HG02642 (cell line): ENCODE data around the gene ZNF445.
"Not testable (repeated sequence)": the region's sequence is repeated elsewhere in the genome, so short reads cannot be mapped to it uniquely, and the experiment has no call there.

Source experiments
- ATAC-seq: cut with Tn5 transposase; IDR thresholded peaks from one replicate; pipeline ENCODE4 v1.9.1; 2021; ENCODE audit warnings: mild to moderate bottlenecking; ENCODE audit not compliant: unreplicated experiment, poor library complexity

ZNF445 gene

DNA sequence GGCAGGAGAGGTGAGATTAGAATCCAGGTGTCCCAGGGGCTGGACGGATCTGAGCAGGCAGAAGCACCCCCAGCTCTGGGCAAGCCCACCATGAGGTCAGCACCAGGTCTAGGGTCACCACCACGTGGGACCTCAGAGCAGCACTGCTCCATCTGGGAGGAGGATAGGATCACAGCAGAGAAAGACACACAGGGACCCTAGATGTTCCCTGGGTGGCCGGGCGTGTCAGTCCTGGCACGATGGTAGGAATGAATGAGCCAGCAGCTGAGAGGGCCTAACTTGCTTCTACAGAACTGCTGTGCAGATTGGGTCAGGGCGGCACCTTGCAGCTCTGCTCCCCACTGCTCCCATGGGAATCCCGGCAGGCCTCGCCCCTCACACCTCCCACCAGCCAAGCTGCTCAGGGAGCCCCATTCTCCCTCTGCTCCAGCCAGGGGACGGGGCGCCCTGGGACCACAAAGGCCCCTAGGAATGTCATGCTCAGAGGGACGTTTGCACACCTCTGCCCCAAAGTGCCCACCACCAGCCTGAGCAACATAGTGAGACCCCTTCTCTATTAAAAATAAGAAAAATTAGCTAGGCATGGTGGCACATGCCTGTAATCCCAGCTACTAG lies 66.3 kb downstream of the ZNF445 start:
- no peak for ATAC-seq

DNA sequence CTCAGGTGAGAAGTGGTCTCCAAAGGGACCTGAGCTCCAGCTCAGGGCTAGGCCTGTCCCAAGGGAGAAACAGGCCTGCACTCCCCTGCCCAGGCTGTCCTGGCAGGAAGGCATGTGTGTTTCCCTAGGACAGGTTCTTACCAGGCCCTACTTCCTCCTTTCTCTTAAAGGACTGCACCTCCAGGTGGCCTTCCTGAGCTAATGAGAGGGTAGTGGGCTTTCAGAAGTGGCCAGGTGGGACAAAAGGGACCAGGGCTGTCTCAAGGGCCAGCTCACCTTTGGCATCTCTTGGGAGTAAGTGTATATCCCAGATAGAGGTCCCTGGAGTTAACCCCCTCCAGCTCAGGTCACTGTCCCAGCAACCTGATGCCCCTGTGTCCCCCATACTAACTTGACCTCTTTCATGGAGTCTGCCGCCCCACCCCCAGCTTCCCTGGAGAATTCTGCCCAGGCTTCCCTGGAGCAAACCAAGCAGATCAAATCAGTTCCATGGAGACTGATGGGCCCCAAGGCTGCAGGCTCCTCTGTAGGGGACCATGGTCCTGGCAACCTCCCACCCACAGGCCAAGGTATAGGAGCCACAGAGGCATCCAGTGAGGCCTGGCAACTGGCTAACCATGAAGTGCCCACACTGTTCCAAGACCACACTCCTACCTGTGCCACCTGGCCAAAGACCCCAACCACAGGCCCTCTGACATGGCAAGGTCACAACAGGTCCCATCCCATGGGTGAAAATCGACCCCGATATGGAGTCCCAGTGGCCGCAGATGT lies 67.6 kb downstream of the ZNF445 start:
- no peak for ATAC-seq

DNA sequence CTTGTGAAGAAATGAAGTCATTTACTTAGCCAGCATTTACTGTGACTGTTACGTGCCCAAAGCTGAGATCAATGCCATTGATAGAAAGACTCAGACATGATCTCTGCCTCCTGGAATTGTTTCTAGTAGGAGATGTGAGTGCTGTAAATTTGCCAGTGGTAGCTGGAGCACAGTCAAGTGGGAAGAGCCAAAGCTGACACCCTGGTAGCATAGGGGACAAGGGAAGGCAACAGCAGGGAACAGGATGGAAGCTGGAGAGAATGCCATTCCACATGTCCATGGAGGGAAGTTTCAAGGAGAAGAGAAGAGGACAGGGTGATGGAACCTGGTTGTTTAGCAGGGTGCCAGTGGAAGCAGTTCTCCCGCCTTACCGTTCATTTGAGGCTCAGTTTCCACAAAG lies 74.9 kb downstream of the ZNF445 start:
- no peak for ATAC-seq

DNA sequence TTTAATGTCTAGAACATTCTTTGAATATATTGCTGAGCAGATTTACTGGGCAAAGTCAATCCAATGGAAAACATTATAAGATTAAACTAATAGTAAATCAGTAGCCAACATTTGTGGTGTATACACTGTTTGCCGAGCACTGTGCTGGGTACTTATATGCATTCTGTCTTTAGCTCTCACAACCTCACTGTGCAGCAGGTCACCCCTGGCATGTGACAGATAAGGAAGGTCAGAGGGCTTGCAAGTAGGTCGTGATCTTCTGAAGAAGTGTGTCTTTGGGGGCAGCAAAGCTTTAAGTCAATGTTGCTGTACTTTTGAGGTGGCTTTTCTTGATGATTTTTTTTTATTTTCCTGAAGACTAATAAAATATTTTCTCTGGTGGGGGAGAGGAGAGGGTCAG lies 76.7 kb downstream of the ZNF445 start:
- no peak for ATAC-seq

DNA sequence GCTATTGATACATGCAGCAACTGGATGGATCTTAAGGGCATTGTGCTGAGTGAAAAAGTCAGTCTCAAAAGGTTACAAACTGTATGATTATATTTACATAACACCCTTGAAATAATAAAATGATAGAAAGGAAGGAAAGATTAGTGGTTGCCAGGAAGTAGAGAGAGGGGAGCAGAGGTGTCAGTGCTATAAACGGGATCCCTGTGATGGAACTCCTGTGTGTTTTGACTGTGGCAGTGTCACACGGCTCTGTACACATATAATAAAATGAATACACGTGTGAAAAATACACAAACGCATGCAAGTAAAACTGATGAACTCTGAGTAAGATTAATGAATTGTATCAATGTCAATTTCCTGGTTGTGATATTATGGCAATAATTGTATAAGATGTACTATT lies 78.6 kb downstream of the ZNF445 start:
- ATAC-seq = no peak

DNA sequence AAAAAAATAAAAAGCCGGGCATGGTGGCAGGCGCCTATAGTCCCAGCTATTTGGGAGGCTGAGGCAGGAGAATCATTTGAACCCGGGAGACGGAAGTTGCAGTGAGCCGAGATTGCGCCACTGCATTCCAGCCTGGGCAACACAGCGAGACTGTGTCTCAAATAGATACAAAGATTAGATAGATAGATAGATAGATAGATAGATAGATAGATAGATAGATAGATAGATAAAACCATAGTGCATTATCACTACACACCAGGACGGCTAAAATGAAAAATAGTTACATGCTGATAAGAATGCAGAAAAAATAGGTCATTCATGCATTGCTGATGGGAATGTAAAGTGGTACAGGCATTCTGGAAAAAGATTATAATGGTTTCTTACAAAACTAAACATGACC lies 79.2 kb downstream of the ZNF445 start:
- ATAC-seq = not testable (repeated sequence)

DNA sequence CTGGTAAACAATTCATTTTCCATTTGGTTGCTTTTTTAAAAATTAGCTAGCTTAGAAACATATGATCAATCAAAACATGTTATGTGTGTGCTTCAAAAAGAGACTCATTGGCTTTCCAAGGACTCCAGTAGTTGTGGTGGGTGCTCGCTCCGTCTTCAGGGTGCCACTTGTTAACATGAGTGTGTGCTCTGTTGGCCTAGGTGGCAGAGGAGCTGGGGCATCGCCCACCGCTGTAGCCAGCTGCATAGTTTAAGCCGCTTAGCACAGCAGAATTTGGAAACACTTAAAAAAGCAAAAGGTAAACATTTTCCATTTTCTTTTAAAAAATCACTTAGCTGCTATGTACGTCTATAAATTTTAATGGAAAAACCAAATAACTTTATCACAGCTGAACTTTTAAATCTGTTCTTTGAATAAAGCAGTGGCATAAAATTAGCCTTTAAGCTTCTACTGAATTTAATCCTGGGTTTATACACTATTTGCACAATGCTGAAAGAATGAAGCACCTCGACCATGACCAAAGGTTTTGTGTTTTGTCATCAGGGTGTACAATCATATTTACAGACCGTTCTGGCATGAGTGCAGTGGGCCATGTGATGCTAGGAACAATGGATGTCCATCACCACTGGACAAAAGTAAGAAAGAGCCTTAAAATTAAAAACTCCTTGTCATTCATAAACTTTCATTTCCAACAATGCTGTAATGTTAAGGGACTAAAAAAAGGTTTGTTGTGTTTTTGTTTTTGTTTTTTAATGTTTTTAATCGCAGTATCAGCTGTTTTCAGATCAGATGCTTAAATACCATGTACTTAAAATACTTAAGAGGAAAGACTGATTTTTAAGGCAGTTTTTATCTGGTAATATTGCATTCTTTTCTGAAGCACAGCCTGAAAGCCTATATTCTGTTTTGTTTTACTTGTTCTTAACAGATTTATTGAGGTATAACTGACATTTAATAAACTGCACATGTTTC lies 81.0 kb downstream of the ZNF445 start:
- no peak for ATAC-seq

DNA sequence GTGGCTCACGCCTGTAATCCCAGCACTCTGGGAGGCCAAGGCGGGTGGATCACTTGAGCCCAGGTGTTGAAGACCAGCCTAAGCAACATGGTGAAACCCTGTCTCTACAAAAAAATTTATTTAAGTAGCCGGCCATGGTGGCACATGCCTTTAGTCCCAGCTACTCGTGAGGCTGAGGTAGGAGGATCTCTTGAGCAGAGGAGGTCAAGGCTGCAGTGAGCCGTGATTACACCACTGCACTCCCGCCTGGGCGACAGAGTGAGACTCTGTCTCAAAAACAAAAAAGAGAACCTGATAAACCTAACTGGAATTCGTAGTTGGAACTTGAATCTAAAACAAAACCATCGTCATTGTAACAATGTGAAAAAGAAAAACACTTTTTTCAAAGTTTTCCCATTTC lies 81.8 kb downstream of the ZNF445 start:
- no peak for ATAC-seq

DNA sequence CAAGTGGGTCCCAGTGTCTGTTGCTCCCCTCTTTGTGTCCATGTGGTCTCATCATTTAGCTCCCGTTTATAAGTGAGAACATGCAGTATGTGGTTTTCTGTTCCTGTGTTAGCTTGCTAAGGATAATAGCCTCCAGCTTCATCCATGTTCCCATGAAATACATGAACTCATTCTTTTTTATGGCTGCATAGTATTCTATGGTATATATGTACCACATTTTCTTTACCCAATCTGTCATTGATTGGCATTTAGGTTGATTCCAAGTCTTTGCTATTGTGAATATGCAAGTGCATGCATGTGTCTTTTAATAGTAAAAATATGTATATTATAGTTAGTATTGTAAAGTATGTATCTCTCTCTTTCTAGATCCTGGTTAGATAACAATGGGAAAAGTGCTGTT lies 85.0 kb downstream of the ZNF445 start:
- no peak for ATAC-seq

DNA sequence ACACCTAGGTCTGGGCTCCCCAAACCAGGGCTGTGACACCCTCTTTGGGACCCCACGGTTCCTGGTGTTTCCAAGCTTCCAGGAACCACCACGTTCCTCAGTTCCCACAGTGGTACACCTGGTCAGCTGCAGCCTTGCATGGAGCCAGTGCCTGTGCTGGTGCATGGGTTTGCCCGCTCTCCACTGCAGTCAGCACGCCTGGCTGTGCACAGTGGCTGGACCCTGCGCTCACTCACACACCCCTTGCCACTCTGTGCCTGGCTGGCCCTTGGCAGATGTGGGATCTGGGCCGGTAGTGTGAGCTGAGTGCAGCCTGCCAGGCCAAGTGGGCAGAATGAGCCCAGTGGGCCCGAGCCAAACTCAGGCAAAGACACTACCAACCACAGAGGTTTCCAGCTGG lies 90.1 kb downstream of the ZNF445 start:
- no peak for ATAC-seq
